Measurements from ENCODE around the gene ST14.

DNA sequence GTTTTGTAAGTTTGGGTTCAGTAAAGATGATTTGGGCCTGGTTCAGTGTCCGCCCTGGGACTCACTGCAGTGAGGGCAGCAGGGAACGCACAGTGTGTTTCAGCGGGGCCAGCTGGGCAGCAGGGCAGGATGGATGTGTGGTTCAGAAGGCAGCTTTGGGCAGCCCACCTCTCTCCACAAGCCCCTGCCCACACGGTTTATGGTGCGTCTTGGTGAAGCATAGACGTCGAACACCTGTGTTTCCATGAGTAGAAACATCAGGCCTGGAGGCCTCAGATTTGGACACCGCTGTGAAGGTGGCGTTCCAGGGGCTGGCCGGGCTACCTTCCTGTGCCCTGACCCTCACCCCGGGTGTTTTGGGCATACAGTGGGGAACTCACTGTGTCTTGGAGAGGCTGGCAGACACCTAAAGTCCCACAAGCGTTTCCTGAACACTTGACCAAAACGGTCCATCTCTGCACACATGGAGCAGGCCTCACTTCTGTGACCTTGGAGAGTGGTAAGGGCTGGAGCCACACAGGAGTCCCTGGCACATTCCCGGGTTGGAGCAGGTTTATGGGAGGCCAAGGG lies 59.0 kb downstream of the ST14 start:
- TF ChIP-seq CTCF (IDR thresholded peaks at IDR 0.05) (no peak), POLR2AphosphoS5 (IDR thresholded peaks at IDR 0.05) (no peak), POLR2A (IDR thresholded peaks at IDR 0.05) (no peak), EP300 (IDR thresholded peaks at IDR 0.05; ENCODE audit: low read depth) (no peak)
